ENCODE data around the gene MCAM. TPM values are rescaled to one million over a fixed set of nuclear protein-coding genes. Genes with fewer than 3 reads are reported as not detected.

Gene MCAM
- total RNA-seq, 1 experiment from 2014 or later: 124 TPM

DNA sequence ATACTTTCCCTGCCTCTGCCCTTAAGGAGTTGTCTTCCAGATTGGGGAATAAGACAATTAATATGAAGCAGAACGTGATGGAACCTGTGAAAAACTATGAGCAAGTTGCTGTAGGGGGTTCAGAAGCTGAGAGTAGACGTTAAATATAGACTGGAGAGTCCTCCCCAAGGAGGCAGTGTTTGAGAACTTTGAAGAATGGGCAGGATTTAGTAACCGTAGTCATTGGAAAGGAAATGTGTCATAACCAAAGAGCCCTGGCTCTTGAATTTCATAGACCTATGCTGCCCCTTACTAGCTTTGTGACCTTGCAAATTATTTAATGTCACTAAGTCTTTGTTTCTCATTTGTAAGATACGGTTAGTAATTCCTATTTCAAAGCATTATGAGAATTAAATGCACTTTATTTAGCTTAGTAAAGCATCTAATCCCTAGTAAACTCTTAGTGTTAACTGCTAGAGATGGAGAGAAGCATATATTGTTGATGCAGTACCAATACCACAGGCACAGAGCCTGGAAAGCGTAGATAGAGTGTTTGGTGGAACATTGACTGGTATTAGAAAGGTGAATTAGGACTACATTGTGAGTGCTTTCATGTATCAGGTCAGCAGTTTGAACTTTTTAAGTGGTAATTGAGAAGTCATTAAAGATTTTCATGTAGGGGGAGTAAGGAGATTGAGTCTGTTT, 54.1 kb downstream of the MCAM start:
- Histone ChIP-seq H2AFZ (ENCODE audit: low read length) (no peak overlapping the region), H3K9me2 (replicated peaks; ENCODE audit: low read length) (no peaks in the 10 kb centered on the region), H3K79me2 (ENCODE audit: low read length) (peaks cover 26% of the 10 kb centered on the region; the same call in 1 of the 2 replicates), H3K4me3 (ENCODE audit: low read length) (no peak overlapping the region), H3K9ac (ENCODE audit: low read length) (no peak overlapping the region), H3K4me2 (ENCODE audit: low read length) (no peak overlapping the region), H3K9me3 (ENCODE audit: low read length) (no peaks in the 10 kb centered on the region), H3F3A (ENCODE audit: low read length, unreplicated experiment) (no peaks in the 10 kb centered on the region), H3K36me3 (ENCODE audit: low read depth, low read length) (no peaks in the 10 kb centered on the region), H3K27me3 (ENCODE audit: low read length) (no peaks in the 10 kb centered on the region), H4K20me1 (ENCODE audit: low read length) (0 out of 2 replicates have a peak, but pooled peaks cover 4% of the 10 kb centered on the region), H3K4me1 (ENCODE audit: insufficient read depth, low read length) (peaks cover 4% of the 10 kb centered on the region; the same call in 1 of the 2 replicates), H3K27ac (ENCODE audit: low read length) (no peak overlapping the region)
- peak; percentile 66 for ATAC-seq
- intact Hi-C loops (cut with micrococcal nuclease): no loop called here
- CTCF ChIA-PET: no interaction called here
- POLR2A ChIA-PET (ENCODE audit: unreplicated experiment): no interaction called here
- DNase-seq: peak; percentile 33
- no peak for TF ChIP-seq EZH2 (IDR thresholded peaks at IDR 0.05; ENCODE audit: low read length, unreplicated experiment)
- TF ChIP-seq, protein P1, sequence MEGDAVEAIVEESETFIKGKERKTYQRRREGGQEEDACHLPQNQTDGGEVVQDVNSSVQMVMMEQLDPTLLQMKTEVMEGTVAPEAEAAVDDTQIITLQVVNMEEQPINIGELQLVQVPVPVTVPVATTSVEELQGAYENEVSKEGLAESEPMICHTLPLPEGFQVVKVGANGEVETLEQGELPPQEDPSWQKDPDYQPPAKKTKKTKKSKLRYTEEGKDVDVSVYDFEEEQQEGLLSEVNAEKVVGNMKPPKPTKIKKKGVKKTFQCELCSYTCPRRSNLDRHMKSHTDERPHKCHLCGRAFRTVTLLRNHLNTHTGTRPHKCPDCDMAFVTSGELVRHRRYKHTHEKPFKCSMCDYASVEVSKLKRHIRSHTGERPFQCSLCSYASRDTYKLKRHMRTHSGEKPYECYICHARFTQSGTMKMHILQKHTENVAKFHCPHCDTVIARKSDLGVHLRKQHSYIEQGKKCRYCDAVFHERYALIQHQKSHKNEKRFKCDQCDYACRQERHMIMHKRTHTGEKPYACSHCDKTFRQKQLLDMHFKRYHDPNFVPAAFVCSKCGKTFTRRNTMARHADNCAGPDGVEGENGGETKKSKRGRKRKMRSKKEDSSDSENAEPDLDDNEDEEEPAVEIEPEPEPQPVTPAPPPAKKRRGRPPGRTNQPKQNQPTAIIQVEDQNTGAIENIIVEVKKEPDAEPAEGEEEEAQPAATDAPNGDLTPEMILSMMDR (conservative IDR thresholded peaks at IDR 0.05; ENCODE audit: low read depth, low read length): peak; percentile 33
- no TSS peak for BruUV-seq (replicated peaks)

DNA sequence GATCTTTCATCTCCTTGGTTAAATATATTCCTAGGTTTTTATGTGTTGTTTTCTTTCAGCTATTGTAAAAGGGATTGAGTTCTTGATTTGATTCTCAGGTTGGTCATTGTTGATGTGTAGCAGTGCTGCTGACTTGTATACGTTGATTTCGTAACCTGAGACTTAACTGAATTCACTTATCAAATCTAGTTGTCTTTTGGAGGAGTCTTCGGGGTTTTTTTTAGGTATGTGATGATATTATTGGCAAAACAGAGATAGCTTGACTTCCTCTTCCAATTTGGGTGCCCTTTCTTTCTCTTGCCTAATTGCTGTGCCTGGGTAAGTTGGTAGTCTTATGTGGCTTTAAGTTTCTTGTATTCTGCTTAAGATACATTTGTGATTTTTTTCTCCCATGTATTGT, 57.9 kb downstream of the MCAM start:
- Histone ChIP-seq H2AFZ (ENCODE audit: low read length) (no peak overlapping the region), H4K20me1 (ENCODE audit: low read length) (0 out of 2 replicates have a peak, but pooled peaks cover 4% of the 10 kb centered on the region), H3K36me3 (ENCODE audit: low read depth, low read length) (no peaks in the 10 kb centered on the region; the same call in 1 of the 2 replicates), H3K9me2 (replicated peaks; ENCODE audit: low read length) (no peaks in the 10 kb centered on the region), H3K27ac (ENCODE audit: low read length) (no peak overlapping the region), H3K4me2 (ENCODE audit: low read length) (no peak overlapping the region), H3K79me2 (ENCODE audit: low read length) (peaks cover 27% of the 10 kb centered on the region; the same call in 1 of the 2 replicates), H3K4me3 (ENCODE audit: low read length) (no peak overlapping the region), H3K4me1 (ENCODE audit: insufficient read depth, low read length) (peaks cover 4% of the 10 kb centered on the region; the same call in 1 of the 2 replicates), H3K9ac (ENCODE audit: low read length) (no peak overlapping the region), H3K9me3 (ENCODE audit: low read length) (no peaks in the 10 kb centered on the region), H3K27me3 (ENCODE audit: low read length) (no peaks in the 10 kb centered on the region), H3F3A (ENCODE audit: low read length, unreplicated experiment) (no peaks in the 10 kb centered on the region)
- TF ChIP-seq EZH2 (IDR thresholded peaks at IDR 0.05; ENCODE audit: low read length, unreplicated experiment) (no peak), EZH2phosphoT487 (IDR thresholded peaks at IDR 0.05; ENCODE audit: borderline replicate concordance, low read length) (no peak)
- TF ChIP-seq, protein P1 (conservative IDR thresholded peaks at IDR 0.05; ENCODE audit: low read depth, low read length): no peak
- intact Hi-C loops (cut with micrococcal nuclease): no loop called here
- ATAC-seq (no peak), DNase-seq (no peak)
- no TSS peak for BruUV-seq (replicated peaks)
- POLR2A ChIA-PET (ENCODE audit: unreplicated experiment): no interaction called here
- CTCF ChIA-PET: no interaction called here

Small RNA genes within 50 kb of the gene (microRNA-seq; reads per million reads assigned to microRNA genes)
- not detected for gene MIR6756 (ENCODE audit: unreplicated experiment)

Other genes with a start within 250 kb of the MCAM start
- 48.3 and 48.7 TPM in 2 replicates for gene VPS11, start 249.3 kb downstream of the MCAM start, total RNA-seq (2014; rRNA removed)
- gene HMBS, start 232.2 kb downstream of the MCAM start, total RNA-seq (2014; rRNA removed): 9.3 and 22.5 TPM in 2 replicates
- 68.0 and 82.4 TPM in 2 replicates for gene DPAGT1, start 215.3 kb downstream of the MCAM start, total RNA-seq (2014; rRNA removed)
- gene C2CD2L, start 209.8 kb downstream of the MCAM start, total RNA-seq (2014; rRNA removed): 16.8 and 17.2 TPM in 2 replicates
- 14.7 and 24.7 TPM in 2 replicates for gene HINFP, start 195.6 kb downstream of the MCAM start, total RNA-seq (2014; rRNA removed)
- gene ABCG4, start 168.1 kb downstream of the MCAM start, total RNA-seq (2014; rRNA removed): 0.15 and 0.63 TPM in 2 replicates
- 16.8 and 17.2 TPM in 2 replicates for gene NLRX1, start 148.4 kb downstream of the MCAM start, total RNA-seq (2014; rRNA removed)
- gene NHERF4, start 131.7 kb downstream of the MCAM start, total RNA-seq (2014; rRNA removed): 0.87 TPM in 1 of 2 replicates, not detected in the other
- gene CBL, start 110.8 kb downstream of the MCAM start, total RNA-seq (2014; rRNA removed): 11.4 and 15.3 TPM in 2 replicates
- gene RNF26, start 17.4 kb upstream of the MCAM start, total RNA-seq (2014; rRNA removed): 22.9 and 34.5 TPM in 2 replicates
- 2.0 and 2.6 TPM in 2 replicates for gene C1QTNF5, start 23.8 kb upstream of the MCAM start, total RNA-seq (2014; rRNA removed)
- not detected in 2 replicates for gene MFRP, start 29.6 kb upstream of the MCAM start, total RNA-seq (2014; rRNA removed)
- gene USP2, start 64.6 kb upstream of the MCAM start, total RNA-seq (2014; rRNA removed): 0.92 and 1.8 TPM in 2 replicates
- gene THY1, start 106.0 kb upstream of the MCAM start, total RNA-seq (2014; rRNA removed): not detected in 2 replicates